ENCODE data around the gene TGM3. TPM values are rescaled to one million over a fixed set of nuclear protein-coding genes. Genes with fewer than 3 reads are reported as not detected.

The TGM3 gene
- polyA plus RNA-seq, 1 donor from 2014 or later = 0.24 TPM

GRCh38 chr20:2273634-2274302, 22.0 kb upstream of the TGM3 start:
- no peak overlapping the region for H3K27ac ChIP-seq (ENCODE audit: low read length)
- no peak overlapping the region for H3K4me3 ChIP-seq (ENCODE audit: low read length)
- no peaks in the 10 kb centered on the region for H3K79me2 ChIP-seq (replicated peaks; ENCODE audit: insufficient read depth, low read length)
- no peak overlapping the region for H3K9ac ChIP-seq (ENCODE audit: low read length)
- H3K36me3 ChIP-seq (ENCODE audit: insufficient read depth, low read length) = no peaks in the 10 kb centered on the region
- TF ChIP-seq TAF1 (IDR thresholded peaks at IDR 0.05; ENCODE audit: low read depth) = no peak
- TF ChIP-seq POLR2AphosphoS5 (IDR thresholded peaks at IDR 0.05) = no peak
- no peak for TF ChIP-seq EP300 (conservative IDR thresholded peaks at IDR 0.05; ENCODE audit: poor library complexity, severe bottlenecking)
- TF ChIP-seq MXI1 (conservative IDR thresholded peaks at IDR 0.05; ENCODE audit: poor library complexity, severe bottlenecking) = no peak
- TF ChIP-seq, protein P1, sequence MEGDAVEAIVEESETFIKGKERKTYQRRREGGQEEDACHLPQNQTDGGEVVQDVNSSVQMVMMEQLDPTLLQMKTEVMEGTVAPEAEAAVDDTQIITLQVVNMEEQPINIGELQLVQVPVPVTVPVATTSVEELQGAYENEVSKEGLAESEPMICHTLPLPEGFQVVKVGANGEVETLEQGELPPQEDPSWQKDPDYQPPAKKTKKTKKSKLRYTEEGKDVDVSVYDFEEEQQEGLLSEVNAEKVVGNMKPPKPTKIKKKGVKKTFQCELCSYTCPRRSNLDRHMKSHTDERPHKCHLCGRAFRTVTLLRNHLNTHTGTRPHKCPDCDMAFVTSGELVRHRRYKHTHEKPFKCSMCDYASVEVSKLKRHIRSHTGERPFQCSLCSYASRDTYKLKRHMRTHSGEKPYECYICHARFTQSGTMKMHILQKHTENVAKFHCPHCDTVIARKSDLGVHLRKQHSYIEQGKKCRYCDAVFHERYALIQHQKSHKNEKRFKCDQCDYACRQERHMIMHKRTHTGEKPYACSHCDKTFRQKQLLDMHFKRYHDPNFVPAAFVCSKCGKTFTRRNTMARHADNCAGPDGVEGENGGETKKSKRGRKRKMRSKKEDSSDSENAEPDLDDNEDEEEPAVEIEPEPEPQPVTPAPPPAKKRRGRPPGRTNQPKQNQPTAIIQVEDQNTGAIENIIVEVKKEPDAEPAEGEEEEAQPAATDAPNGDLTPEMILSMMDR (IDR thresholded peaks at IDR 0.05; ENCODE audit: poor library complexity, severe bottlenecking) = no peak
- no peak for TF ChIP-seq REST (IDR thresholded peaks at IDR 0.05; ENCODE audit: borderline replicate concordance)
- H3F3A ChIP-seq (ENCODE audit: insufficient read depth, low read length, poor library complexity, severe bottlenecking) = no peaks in the 10 kb centered on the region
- no peak overlapping the region for H2AFZ ChIP-seq (ENCODE audit: low read depth, low read length)
- H3K4me2 ChIP-seq (ENCODE audit: low read length) = no peak overlapping the region
- H3K9me3 ChIP-seq (ENCODE audit: low read length) = no peaks in the 10 kb centered on the region
- H4K20me1 ChIP-seq (ENCODE audit: insufficient read depth) = no peaks in the 10 kb centered on the region
- H3K9me2 ChIP-seq (ENCODE audit: insufficient read depth, low read length) = no peaks in the 10 kb centered on the region
- no peaks in the 10 kb centered on the region for H3K27me3 ChIP-seq (ENCODE audit: insufficient read depth, low read depth, low read length)

DNA sequence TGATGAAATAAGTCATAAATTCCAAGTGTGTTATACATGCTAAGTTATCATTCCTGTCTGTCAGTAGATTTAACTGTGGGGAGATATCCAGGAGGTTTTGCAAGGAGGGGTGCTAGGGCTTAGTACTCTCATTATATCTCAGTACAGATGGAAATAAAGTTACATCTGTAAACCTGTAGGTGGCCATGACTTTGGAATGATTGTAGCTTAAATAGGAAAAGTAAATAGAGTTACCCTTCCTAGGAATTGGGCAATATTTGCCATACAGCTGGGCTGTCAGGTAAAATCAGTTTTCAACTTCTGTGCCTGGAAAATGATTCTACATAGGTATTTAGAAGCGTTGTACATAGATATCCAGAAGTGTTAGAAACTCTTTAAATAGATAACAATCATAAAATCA, 19.8 kb upstream of the TGM3 start:
- no peaks in the 10 kb centered on the region for H3K79me2 ChIP-seq (replicated peaks; ENCODE audit: insufficient read depth, low read length)

More for the DNA sequence above, 19.8 kb upstream of the TGM3 start:
- Histone ChIP-seq H3K4me2 (ENCODE audit: low read length) (no peak overlapping the region), H3K9me2 (ENCODE audit: insufficient read depth, low read length) (no peaks in the 10 kb centered on the region), H3K9me3 (ENCODE audit: low read length) (no peaks in the 10 kb centered on the region), H3K27ac (ENCODE audit: low read length) (no peak overlapping the region), H3K4me3 (ENCODE audit: low read length) (no peak overlapping the region), H2AFZ (ENCODE audit: low read depth, low read length) (no peak overlapping the region), H4K20me1 (ENCODE audit: insufficient read depth) (no peaks in the 10 kb centered on the region), H3F3A (ENCODE audit: insufficient read depth, low read length, poor library complexity, severe bottlenecking) (no peaks in the 10 kb centered on the region), H3K27me3 (ENCODE audit: insufficient read depth, low read depth, low read length) (no peaks in the 10 kb centered on the region), H3K9ac (ENCODE audit: low read length) (no peak overlapping the region), H3K36me3 (ENCODE audit: insufficient read depth, low read length) (no peaks in the 10 kb centered on the region)
- TF ChIP-seq EZH2 (IDR thresholded peaks at IDR 0.05; ENCODE audit: borderline replicate concordance, insufficient read depth, low read length, poor library complexity, severe bottlenecking) = no peak
- TF ChIP-seq TAF1 (IDR thresholded peaks at IDR 0.05; ENCODE audit: low read depth) = no peak
- TF ChIP-seq EP300 (conservative IDR thresholded peaks at IDR 0.05; ENCODE audit: poor library complexity, severe bottlenecking) = no peak
- TF ChIP-seq REST (IDR thresholded peaks at IDR 0.05; ENCODE audit: borderline replicate concordance) = no peak
- TF ChIP-seq SMC3 (conservative IDR thresholded peaks at IDR 0.05; ENCODE audit: poor library complexity) = no peak
- TF ChIP-seq MXI1 (conservative IDR thresholded peaks at IDR 0.05; ENCODE audit: poor library complexity, severe bottlenecking) = no peak

Measured in neural cell (in vitro differentiated cells).